HUES6 (cell line): ENCODE measurements around the gene ENPP3.

Experiments used
- H3K27ac ChIP-seq: 2 replicates; pipeline ENCODE4 v1.7.0; 2013; ENCODE audit warnings: low read depth, mild to moderate bottlenecking, low read length, inconsistent platforms
- H3K27me3 ChIP-seq: 2 replicates; pipeline ENCODE4 v1.6.1; 2013; ENCODE audit warnings: low read length; ENCODE audit not compliant: control insufficient read depth, insufficient read depth
- H3K36me3 ChIP-seq: 2 replicates; pipeline ENCODE4 v1.6.1; 2013; ENCODE audit warnings: low read length; ENCODE audit not compliant: control insufficient read depth, insufficient read depth
- H3K4me1 ChIP-seq: 2 replicates; pipeline ENCODE4 v1.6.1; 2013; ENCODE audit warnings: low read length; ENCODE audit not compliant: control insufficient read depth, insufficient read depth
- H3K4me3 ChIP-seq: 2 replicates; pipeline ENCODE4 v1.5.1; 2013; ENCODE audit warnings: low read depth, low read length
- H3K9ac ChIP-seq: one replicate; pipeline ENCODE4 v1.6.1; 2013; ENCODE audit warnings: mild to moderate bottlenecking, low read length
- H3K9me3 ChIP-seq: 2 replicates; pipeline ENCODE4 v1.6.1; 2013; ENCODE audit warnings: low read depth, low read length; ENCODE audit not compliant: control insufficient read depth, insufficient read depth

The ENPP3 gene

GRCh38 chr6:131636880-131637792 lies at the start of gene ENPP3:
Gene ENPP3 (plus strand): TSS chr6:131637302. CDS start chr6:131637385, 83 bp downstream.
- Histone ChIP-seq H3K9ac (no peak within 1 kb of the TSS), H3K27me3 (no peaks in the 10 kb centered on the region), H3K4me1 (no peaks in the 10 kb centered on the region), H3K4me3 (no peak within 1 kb of the TSS), H3K27ac (no peak within 1 kb of the TSS), H3K36me3 (no peaks in the 10 kb centered on the region), H3K9me3 (no peaks in the 10 kb centered on the region)

- no peak overlapping the region for H3K27ac ChIP-seq
- no peak overlapping the region for H3K4me3 ChIP-seq
- no peaks in the 10 kb centered on the region for H3K9me3 ChIP-seq
- no peaks in the 10 kb centered on the region for H3K27me3 ChIP-seq
- H3K36me3 ChIP-seq, result peaks cover 76% of the 10 kb centered on the region
- H3K9ac ChIP-seq, result no peak overlapping the region
- H3K4me1 ChIP-seq, result no peaks in the 10 kb centered on the region
Observed at GRCh38 chr6:131587909-131588308, 49.2 kb upstream of the ENPP3 start.

- no peak overlapping the region for H3K9ac ChIP-seq
- H3K36me3 ChIP-seq, result peaks cover 73% of the 10 kb centered on the region
- no peaks in the 10 kb centered on the region for H3K9me3 ChIP-seq
- no peaks in the 10 kb centered on the region for H3K4me1 ChIP-seq
- H3K4me3 ChIP-seq, result no peak overlapping the region
- no peak overlapping the region for H3K27ac ChIP-seq
- no peaks in the 10 kb centered on the region for H3K27me3 ChIP-seq
Observed at GRCh38 chr6:131588643-131589042, 48.5 kb upstream of the ENPP3 start.

GRCh38 chr6:131592935-131593334 lies 44.2 kb upstream of the ENPP3 start:
- no peaks in the 10 kb centered on the region for H3K27me3 ChIP-seq
- H3K9me3 ChIP-seq, result no peaks in the 10 kb centered on the region
- peaks cover 85% of the 10 kb centered on the region for H3K36me3 ChIP-seq
- H3K27ac ChIP-seq, result no peak overlapping the region
- H3K4me1 ChIP-seq, result no peaks in the 10 kb centered on the region
- H3K9ac ChIP-seq, result no peak overlapping the region
- no peak overlapping the region for H3K4me3 ChIP-seq

GRCh38 chr6:131594074-131594473 lies 43.0 kb upstream of the ENPP3 start:
- H3K4me3 ChIP-seq, result no peak overlapping the region
- no peaks in the 10 kb centered on the region for H3K9me3 ChIP-seq
- no peaks in the 10 kb centered on the region for H3K27me3 ChIP-seq
- no peak overlapping the region for H3K9ac ChIP-seq
- H3K4me1 ChIP-seq, result no peaks in the 10 kb centered on the region
- H3K27ac ChIP-seq, result no peak overlapping the region
- H3K36me3 ChIP-seq, result peaks cover 85% of the 10 kb centered on the region

- H3K27ac ChIP-seq, result no peak overlapping the region
- no peaks in the 10 kb centered on the region for H3K4me1 ChIP-seq
- H3K9me3 ChIP-seq, result no peaks in the 10 kb centered on the region
- H3K27me3 ChIP-seq, result no peaks in the 10 kb centered on the region
- no peak overlapping the region for H3K4me3 ChIP-seq
- H3K9ac ChIP-seq, result no peak overlapping the region
- H3K36me3 ChIP-seq, result peaks cover 89% of the 10 kb centered on the region
Observed at GRCh38 chr6:131597446-131597845, 39.7 kb upstream of the ENPP3 start.

GRCh38 chr6:131600716-131601115 lies 36.4 kb upstream of the ENPP3 start:
- no peaks in the 10 kb centered on the region for H3K4me1 ChIP-seq
- no peak overlapping the region for H3K9ac ChIP-seq
- peaks cover 88% of the 10 kb centered on the region for H3K36me3 ChIP-seq
- no peaks in the 10 kb centered on the region for H3K27me3 ChIP-seq
- no peak overlapping the region for H3K27ac ChIP-seq
- H3K9me3 ChIP-seq, result no peaks in the 10 kb centered on the region
- H3K4me3 ChIP-seq, result no peak overlapping the region

GRCh38 chr6:131602781-131603312 lies 34.3 kb upstream of the ENPP3 start:
- peaks cover 89% of the 10 kb centered on the region for H3K36me3 ChIP-seq
- H3K9ac ChIP-seq, result no peak overlapping the region
- H3K9me3 ChIP-seq, result no peaks in the 10 kb centered on the region
- H3K27me3 ChIP-seq, result no peaks in the 10 kb centered on the region
- H3K4me1 ChIP-seq, result no peaks in the 10 kb centered on the region
- no peak overlapping the region for H3K4me3 ChIP-seq
- no peak overlapping the region for H3K27ac ChIP-seq

- no peak overlapping the region for H3K4me3 ChIP-seq
- no peak overlapping the region for H3K27ac ChIP-seq
- H3K9ac ChIP-seq, result no peak overlapping the region
- no peaks in the 10 kb centered on the region for H3K27me3 ChIP-seq
- peaks cover 79% of the 10 kb centered on the region for H3K36me3 ChIP-seq
- no peaks in the 10 kb centered on the region for H3K9me3 ChIP-seq
- no peaks in the 10 kb centered on the region for H3K4me1 ChIP-seq
Observed at GRCh38 chr6:131613296-131613925, 23.7 kb upstream of the ENPP3 start.

GRCh38 chr6:131615275-131615674 lies 21.8 kb upstream of the ENPP3 start:
- peaks cover 81% of the 10 kb centered on the region for H3K36me3 ChIP-seq
- H3K27ac ChIP-seq, result no peak overlapping the region
- no peaks in the 10 kb centered on the region for H3K9me3 ChIP-seq
- no peak overlapping the region for H3K4me3 ChIP-seq
- no peak overlapping the region for H3K9ac ChIP-seq
- no peaks in the 10 kb centered on the region for H3K27me3 ChIP-seq
- no peaks in the 10 kb centered on the region for H3K4me1 ChIP-seq
